NCI-H1092 (cell line): ENCODE results near the gene PLA2G2D.

Experiments used
- DNase-seq: peaks from one replicate; lab custom pipeline; 2025; lab: John Stamatoyannopoulos, UW

The PLA2G2D gene

DNA sequence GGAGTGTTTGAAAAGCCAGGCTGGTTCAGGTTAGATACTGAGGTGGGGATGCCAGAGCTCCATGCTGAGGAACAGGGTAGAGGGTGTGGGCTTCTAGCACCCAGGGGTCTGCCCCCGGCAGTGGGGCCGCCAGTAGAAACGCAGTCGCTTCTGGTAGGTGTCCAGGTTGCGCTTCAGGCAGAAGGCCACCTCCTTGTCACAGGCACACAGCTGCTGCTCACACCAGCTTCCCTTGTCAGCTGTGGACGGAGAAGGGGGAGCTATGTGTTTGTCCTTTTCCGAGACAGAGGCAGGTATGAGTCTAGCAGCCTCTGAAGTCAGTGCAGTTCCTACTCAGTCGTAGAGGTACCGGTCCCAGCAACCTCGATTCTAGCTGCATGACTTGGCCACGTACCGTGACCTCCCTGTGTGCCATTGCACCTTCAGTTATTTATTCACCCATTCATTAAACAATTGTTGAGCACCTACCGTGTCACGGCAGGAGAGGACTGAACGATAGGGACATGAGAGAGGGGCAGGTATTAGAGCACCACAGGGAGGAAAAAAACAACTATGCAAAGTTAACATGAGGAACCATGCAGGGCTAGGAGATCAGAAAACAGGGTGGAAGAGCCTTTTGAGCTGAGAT, 5.2 kb downstream of the PLA2G2D start:
- no peak for DNase-seq

DNA sequence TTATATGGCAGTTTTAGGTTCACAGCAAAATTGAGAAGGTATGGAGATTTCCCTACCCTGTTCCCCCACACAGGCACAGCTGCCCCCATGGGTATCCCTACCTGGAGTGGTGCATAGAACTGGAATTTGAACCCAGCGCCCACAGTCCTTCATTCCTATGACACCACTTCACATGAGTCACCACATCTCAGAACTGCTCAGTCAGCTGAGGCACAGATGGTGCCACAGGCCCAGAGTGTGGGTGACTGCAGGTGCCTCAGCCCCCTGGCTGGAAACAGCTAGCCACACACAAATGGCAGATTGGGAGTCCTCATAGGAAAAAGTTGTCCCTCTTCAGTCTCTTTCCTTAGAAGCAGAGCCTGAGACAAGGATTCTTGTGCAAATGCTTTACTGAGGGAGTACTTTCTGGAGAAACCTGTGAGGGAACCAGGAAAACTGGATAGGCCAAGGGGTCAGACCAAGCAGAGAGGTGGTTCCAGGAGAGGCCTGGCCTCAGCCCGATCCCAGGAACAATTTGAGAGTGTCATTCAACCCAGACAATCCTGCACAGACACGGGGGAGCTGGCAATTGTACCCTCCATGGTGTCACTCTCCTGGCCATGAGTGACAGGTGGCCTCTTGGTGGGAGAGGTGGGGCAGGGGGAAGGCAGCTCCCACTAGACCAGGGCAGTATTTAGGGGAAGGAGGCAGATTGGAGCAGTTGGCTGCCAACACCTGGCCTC, 6.9 kb downstream of the PLA2G2D start:
- no peak for DNase-seq

GRCh38 chr1:20111452-20111851, 7.9 kb downstream of the PLA2G2D start:
- DNase-seq, result no peak

GRCh38 chr1:20110679-20111078, 8.7 kb downstream of the PLA2G2D start:
- no peak for DNase-seq

- DNase-seq, result no peak
These were observed 10.0 kb downstream of the PLA2G2D start for GRCh38 chr1:20109223-20109856.

GRCh38 chr1:20108366-20109123, 10.8 kb downstream of the PLA2G2D start:
- no peak for DNase-seq

DNA sequence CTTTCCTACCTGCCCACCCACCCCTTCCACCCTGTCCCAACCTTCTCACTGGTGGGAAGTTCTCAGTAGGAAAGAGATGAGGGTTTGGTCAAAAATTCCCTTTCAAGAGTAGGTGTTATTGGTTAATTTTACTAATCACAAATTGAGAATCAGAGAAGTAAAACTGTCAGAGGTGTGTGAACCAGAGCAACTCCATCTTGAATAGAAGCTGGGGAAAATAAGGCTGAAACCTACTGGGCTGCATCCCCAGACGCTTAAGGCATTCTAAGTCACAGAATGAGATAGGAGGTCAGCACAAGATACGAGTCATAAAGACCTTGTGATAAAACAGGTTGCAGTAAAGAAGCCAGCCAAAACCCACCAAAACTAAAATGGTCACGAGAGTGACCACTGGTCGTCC, 11.5 kb downstream of the PLA2G2D start:
- no peak for DNase-seq

GRCh38 chr1:20107351-20107750, 12.0 kb downstream of the PLA2G2D start:
- DNase-seq, result no peak

DNA sequence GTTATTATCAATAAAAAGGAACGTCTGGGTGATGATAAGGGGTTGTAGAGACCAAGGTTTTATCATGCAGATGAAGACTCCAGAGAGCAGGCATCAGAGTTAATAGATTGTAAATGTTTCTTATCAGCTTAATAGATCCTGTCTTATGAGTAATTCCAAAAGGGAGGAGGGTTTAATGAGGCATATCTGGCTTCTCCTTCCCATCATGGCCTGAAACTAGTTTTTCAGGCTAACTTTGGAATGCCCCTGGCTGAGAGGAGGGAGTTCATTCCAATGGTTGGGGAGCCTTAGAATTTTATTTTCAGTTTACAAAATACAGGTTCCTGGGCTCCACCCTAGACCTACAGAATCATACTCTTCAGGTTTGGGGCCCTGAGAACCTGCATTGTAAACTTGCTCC, 13.5 kb downstream of the PLA2G2D start:
- no peak for DNase-seq

- no peak for DNase-seq
These were observed 16.5 kb downstream of the PLA2G2D start for GRCh38 chr1:20102875-20103274.

DNA sequence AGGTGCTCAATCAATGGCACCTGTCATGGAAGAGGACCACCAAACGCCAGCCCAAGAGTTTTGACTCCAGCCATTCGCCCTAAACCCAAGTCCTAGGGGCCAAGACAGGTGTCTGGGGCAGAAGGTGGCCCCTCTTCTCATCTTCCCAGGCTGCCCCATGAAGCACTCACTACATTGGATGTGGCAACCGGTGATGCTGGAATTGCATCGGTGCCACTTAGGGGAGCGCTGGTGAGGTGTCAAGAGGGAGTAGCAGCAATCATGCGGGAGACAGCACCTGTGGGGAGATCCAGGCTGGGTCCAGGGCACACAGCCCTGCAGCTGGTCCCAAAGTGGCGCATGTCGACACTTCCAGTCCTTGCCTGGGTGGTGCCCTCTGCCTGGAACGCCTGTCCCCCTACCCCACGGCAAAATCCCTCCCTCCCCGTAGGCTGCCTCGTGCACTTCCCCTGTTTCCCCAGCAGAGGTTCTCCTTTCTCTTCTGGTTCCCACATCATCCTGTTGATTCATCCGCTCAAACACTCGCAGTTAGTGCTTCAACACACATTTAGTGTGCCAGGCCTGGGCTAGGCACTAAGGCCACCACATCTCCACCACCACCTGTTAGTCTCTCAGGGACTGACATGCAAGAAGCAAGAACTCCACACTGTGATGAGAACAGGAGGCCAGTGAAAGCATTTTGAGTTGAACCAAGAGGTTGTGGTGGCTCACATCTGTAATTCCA, 18.5 kb downstream of the PLA2G2D start:
- DNase-seq, result peak; percentile 25

DNA sequence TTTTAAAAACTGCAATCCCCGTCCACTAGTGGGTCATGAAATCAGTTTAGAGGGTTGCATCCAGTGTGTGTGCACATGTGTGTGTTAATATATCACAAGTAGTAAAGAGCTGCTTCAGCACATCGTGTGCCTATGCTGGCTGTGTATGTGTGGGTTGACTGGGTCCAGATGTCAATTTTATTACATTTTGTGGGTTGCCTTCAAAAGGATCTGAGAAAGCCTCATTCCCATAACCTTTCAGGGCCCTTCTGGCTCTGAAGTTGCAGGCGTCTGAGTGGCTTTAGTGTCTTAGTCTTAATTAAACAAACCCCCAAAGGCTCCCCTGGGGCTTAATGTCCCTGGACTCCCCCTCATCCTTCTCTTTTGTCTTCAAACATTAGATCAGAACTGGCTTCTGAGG, 19.8 kb downstream of the PLA2G2D start:
- no peak for DNase-seq

- no peak for DNase-seq
These were observed 22.4 kb downstream of the PLA2G2D start for GRCh38 chr1:20096840-20097447.

GRCh38 chr1:20095564-20096434, 23.5 kb downstream of the PLA2G2D start:
- no peak for DNase-seq

GRCh38 chr1:20093940-20094391, 25.4 kb downstream of the PLA2G2D start:
- no peak for DNase-seq

GRCh38 chr1:20093303-20093702, 26.0 kb downstream of the PLA2G2D start:
- DNase-seq, result no peak

DNA sequence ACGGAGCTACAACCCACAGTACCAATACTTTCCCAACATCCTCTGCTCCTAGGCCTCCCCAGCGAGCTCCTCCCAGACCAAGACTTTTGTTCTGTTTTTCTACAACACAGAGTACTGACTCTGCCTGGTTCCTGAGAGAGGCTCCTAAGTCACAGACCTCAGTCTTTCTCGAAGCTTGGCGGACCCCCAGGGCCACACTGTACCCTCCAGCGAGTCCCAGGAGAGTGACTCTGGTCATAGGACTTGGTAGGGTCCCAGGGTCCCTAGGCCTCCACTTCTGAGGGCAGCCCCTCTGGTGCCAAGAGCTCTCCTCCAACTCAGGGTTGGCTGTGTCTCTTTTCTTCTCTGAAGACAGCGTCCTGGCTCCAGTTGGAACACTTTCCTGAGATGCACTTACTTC, 28.7 kb downstream of the PLA2G2D start:
- DNase-seq, result no peak

- DNase-seq, result no peak
These were observed 29.2 kb downstream of the PLA2G2D start for GRCh38 chr1:20090119-20090518.

GRCh38 chr1:20089328-20090077, 29.8 kb downstream of the PLA2G2D start:
- no peak for DNase-seq

DNA sequence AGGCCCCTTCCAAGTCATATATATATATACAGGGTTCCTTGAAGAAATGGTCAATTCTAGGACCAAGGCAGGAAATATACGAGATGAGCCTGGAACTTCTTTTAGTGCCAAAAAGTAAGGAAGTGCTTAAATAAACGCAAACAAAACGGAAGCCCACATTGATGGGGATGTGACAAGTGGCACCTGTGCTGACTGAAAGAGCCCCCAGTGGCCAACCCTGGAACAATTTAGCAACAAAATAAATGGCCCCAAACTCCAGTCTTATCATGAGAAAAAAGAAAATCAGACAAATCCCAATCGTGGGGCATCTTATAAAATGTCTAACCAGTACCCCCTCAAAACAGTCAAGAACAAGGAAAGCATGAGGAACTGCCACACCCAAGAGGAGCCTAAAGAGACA, 31.7 kb downstream of the PLA2G2D start:
- DNase-seq, result no peak
